ENCODE results near the gene PCDHB11. TPM values are rescaled to one million over a fixed set of nuclear protein-coding genes. Genes with fewer than 3 reads are reported as not detected.
"Not testable (repeated sequence)": the region's sequence is repeated elsewhere in the genome, so short reads cannot be mapped to it uniquely, and the experiment has no call there.

Gene PCDHB11
- total and polyA plus RNA-seq, 2 donors (not counting 3 experiments of a cell fraction or from before 2014, with no cell fraction given) = 0.11 to 0.18 TPM

GRCh38 chr5:141175933-141176332, 23.5 kb upstream of the PCDHB11 start:
- FAIRE-seq (no peak), DNase-seq (ENCODE audit: low read depth, low spot score) (no peak)
- dilution Hi-C loops (cut with MboI; ENCODE audit: extremely low pct_ligation_motif_present, low sequenced_read_pairs) (no loop called here), intact Hi-C loops (cut with micrococcal nuclease) (no loop called here)
- no TSS peak for BruUV-seq (replicated peaks)
- Histone ChIP-seq H3K9me1 (replicated peaks; ENCODE audit: control insufficient read depth, extremely low read depth, insufficient read depth, low read length) (no peaks in the 10 kb centered on the region), H3K79me2 (ENCODE audit: control insufficient read depth, insufficient read depth, low read length) (no peaks in the 10 kb centered on the region), H3K4me2 (ENCODE audit: insufficient read depth, low read length) (no peak overlapping the region), H3K27ac (ENCODE audit: insufficient read depth, low read depth, low read length) (no peak overlapping the region), H3K4me1 (ENCODE audit: control insufficient read depth, extremely low read depth, insufficient read depth, low read length) (no peaks in the 10 kb centered on the region), H3K9me3 (replicated peaks; ENCODE audit: control insufficient read depth, insufficient read depth, low read length) (no peaks in the 10 kb centered on the region), H3K36me3 (ENCODE audit: control insufficient read depth in 2 of 2, extremely low read depth in 1 of 2, insufficient read depth in 2 of 2, low read length in 2 of 2) (no peaks in the 10 kb centered on the region), H3K27me3 (ENCODE audit: control insufficient read depth in 2 of 2, insufficient read depth in 2 of 2, low read length in 2 of 2) (no peaks in the 10 kb centered on the region), H3K4me3 (replicated peaks in 1 of 3; ENCODE audit: insufficient read depth in 1 of 3, low read depth in 1 of 3, low read length in 3 of 3) (no peak overlapping the region), H4K20me1 (replicated peaks; ENCODE audit: control insufficient read depth, extremely low read depth, insufficient read depth, low read length) (no peaks in the 10 kb centered on the region), H3K9ac (replicated peaks; ENCODE audit: extremely low read depth, insufficient read depth, low read length) (no peak overlapping the region), H2AFZ (ENCODE audit: low read depth, low read length) (no peak overlapping the region)
- ChIA-PET POLR2A (no interaction called here), CTCF (no interaction called here)
- TF ChIP-seq POLR2A (IDR thresholded peaks at IDR 0.05; ENCODE audit: low read depth, low read length) = no peak
- no peak for TF ChIP-seq MYC (IDR thresholded peaks at IDR 0.05; ENCODE audit: low read depth, low read length)
- no peak for TF ChIP-seq JUN (IDR thresholded peaks at IDR 0.05; ENCODE audit: borderline replicate concordance, insufficient read depth, insufficient read length, low read depth)
- TF ChIP-seq CTCF (IDR thresholded peaks at IDR 0.05; ENCODE audit: extremely low read depth in 1 of 2, insufficient read depth in 1 of 2, low read depth in 1 of 2, low read length in 2 of 2) = no peak
- no peak for TF ChIP-seq GATA2 (IDR thresholded peaks at IDR 0.05; ENCODE audit: insufficient read depth, insufficient read length, low read depth, low read length)
- TF ChIP-seq EZH2 (IDR thresholded peaks at IDR 0.05; ENCODE audit: borderline replicate concordance, low read depth, low read length, severe bottlenecking) = no peak
- TF ChIP-seq FOS (IDR thresholded peaks at IDR 0.05; ENCODE audit: borderline replicate concordance, insufficient read depth, low read length) = no peak
- no peak for TF ChIP-seq POLR2AphosphoS5 (IDR thresholded peaks at IDR 0.05; ENCODE audit: insufficient read depth, low read depth, low read length)
- TF ChIP-seq, protein P1, sequence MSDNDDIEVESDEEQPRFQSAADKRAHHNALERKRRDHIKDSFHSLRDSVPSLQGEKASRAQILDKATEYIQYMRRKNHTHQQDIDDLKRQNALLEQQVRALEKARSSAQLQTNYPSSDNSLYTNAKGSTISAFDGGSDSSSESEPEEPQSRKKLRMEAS (IDR thresholded peaks at IDR 0.05; ENCODE audit: insufficient read depth, insufficient read length) = no peak

- DNase-seq (ENCODE audit: low read depth, low spot score); dilution Hi-C loops (cut with MboI; ENCODE audit: extremely low pct_ligation_motif_present, low sequenced_read_pairs); H3K79me2 ChIP-seq (ENCODE audit: control insufficient read depth, insufficient read depth, low read length); H3K9ac ChIP-seq (replicated peaks; ENCODE audit: extremely low read depth, insufficient read depth, low read length); BruUV-seq (replicated peaks); intact Hi-C loops (cut with micrococcal nuclease); H3K9me3 ChIP-seq (replicated peaks; ENCODE audit: control insufficient read depth, insufficient read depth, low read length); H3K27ac ChIP-seq (ENCODE audit: insufficient read depth, low read depth, low read length); H3K4me3 ChIP-seq (replicated peaks in 1 of 3; ENCODE audit: insufficient read depth in 1 of 3, low read depth in 1 of 3, low read length in 3 of 3); H3K27me3 ChIP-seq (ENCODE audit: control insufficient read depth in 2 of 2, insufficient read depth in 2 of 2, low read length in 2 of 2); H3K36me3 ChIP-seq (ENCODE audit: control insufficient read depth in 2 of 2, extremely low read depth in 1 of 2, insufficient read depth in 2 of 2, low read length in 2 of 2); H3K4me2 ChIP-seq (ENCODE audit: insufficient read depth, low read length); H3K4me1 ChIP-seq (ENCODE audit: control insufficient read depth, extremely low read depth, insufficient read depth, low read length); POLR2A ChIA-PET; H4K20me1 ChIP-seq (replicated peaks; ENCODE audit: control insufficient read depth, extremely low read depth, insufficient read depth, low read length); H2AFZ ChIP-seq (ENCODE audit: low read depth, low read length); H3K9me1 ChIP-seq (replicated peaks; ENCODE audit: control insufficient read depth, extremely low read depth, insufficient read depth, low read length): not testable (repeated sequence)
- CTCF ChIA-PET = interaction anchor here (0.8 to 1.4 kb wide), 2 partner anchors 9 to 56 kb away, joined by 3 read pairs; partner anchors contain the start of genes PCDHB4 and PCDHB9
- FAIRE-seq = peak; percentile 43
Observed at GRCh38 chr5:141177577-141178191, 21.7 kb upstream of the PCDHB11 start, which contains the start of gene PCDHB8. Gene PCDHB8, plus strand, starts transcription at chr5:141177790. Its CDS starts 245 bp downstream, at chr5:141178035.

DNA sequence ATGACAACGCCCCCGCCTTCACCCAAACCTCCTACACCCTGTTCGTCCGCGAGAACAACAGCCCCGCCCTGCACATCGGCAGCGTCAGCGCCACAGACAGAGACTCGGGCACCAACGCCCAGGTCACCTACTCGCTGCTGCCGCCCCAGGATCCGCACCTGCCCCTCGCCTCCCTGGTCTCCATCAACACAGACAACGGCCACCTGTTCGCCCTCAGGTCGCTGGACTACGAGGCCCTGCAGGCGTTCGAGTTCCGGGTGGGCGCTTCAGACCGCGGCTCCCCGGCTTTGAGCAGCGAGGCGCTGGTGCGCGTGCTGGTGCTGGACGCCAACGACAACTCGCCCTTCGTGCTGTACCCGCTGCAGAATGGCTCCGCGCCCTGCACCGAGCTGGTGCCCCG, 20.1 kb upstream of the PCDHB11 start:
- H3K27me3 ChIP-seq (ENCODE audit: control insufficient read depth in 2 of 2, insufficient read depth in 2 of 2, low read length in 2 of 2); H3K9ac ChIP-seq (replicated peaks; ENCODE audit: extremely low read depth, insufficient read depth, low read length); H3K27ac ChIP-seq (ENCODE audit: insufficient read depth, low read depth, low read length); H4K20me1 ChIP-seq (replicated peaks; ENCODE audit: control insufficient read depth, extremely low read depth, insufficient read depth, low read length); H3K9me3 ChIP-seq (replicated peaks; ENCODE audit: control insufficient read depth, insufficient read depth, low read length); DNase-seq (ENCODE audit: low read depth, low spot score); CTCF ChIA-PET; H3K79me2 ChIP-seq (ENCODE audit: control insufficient read depth, insufficient read depth, low read length); H3K4me1 ChIP-seq (ENCODE audit: control insufficient read depth, extremely low read depth, insufficient read depth, low read length); H3K36me3 ChIP-seq (ENCODE audit: control insufficient read depth in 2 of 2, extremely low read depth in 1 of 2, insufficient read depth in 2 of 2, low read length in 2 of 2); H3K4me3 ChIP-seq (replicated peaks in 1 of 3; ENCODE audit: insufficient read depth in 1 of 3, low read depth in 1 of 3, low read length in 3 of 3); dilution Hi-C loops (cut with MboI; ENCODE audit: extremely low pct_ligation_motif_present, low sequenced_read_pairs); H3K4me2 ChIP-seq (ENCODE audit: insufficient read depth, low read length); FAIRE-seq; POLR2A ChIA-PET; BruUV-seq (replicated peaks); intact Hi-C loops (cut with micrococcal nuclease); H2AFZ ChIP-seq (ENCODE audit: low read depth, low read length); H3K9me1 ChIP-seq (replicated peaks; ENCODE audit: control insufficient read depth, extremely low read depth, insufficient read depth, low read length): not testable (repeated sequence)

Measured in endothelial cell of umbilical vein (primary cell).